ENCODE measurements around the gene CPNE1. TPM values are rescaled to one million over a fixed set of nuclear protein-coding genes. Genes with fewer than 3 reads are reported as not detected.
A peak's percentile ranks its signal among the peaks of the same experiment; 100 is the strongest.

CPNE1 gene
- total RNA-seq, 1 experiment from 2014 or later: 155 TPM

DNA sequence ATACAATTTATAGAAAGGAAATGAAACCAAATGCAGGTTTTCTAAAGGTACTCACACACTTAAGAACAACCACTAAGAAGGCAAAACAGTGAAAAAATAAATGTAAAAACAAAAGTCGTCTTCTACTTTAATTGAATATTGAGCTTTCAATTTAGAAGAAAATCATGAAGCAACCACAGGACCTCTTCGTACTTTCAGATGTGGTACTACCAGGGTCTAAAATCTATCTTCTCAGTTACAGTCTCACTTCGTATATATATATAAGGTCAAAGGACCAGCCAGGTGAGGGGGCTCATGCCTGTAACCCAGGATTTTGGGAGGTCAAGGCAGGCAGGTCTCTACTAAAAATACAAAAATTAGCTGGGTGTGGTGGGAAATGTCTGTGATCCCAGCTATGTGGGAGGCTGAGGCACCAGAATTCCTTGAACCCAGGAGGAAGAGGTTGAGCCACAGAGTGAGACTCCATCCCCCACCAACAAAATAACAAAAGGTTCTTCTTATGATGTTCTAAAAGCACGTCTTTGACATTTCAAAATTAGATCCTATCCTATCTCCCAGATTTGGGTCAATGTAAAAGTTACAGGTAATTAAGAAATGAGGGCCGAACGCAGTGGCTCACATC, 47.0 kb upstream of the CPNE1 start:
- peak overlapping the region in 1 of 3 experiments; percentile 87; a peak in 3 of 7 replicates for H3K27ac Mint-ChIP-seq
- Histone ChIP-seq H3K9ac (ENCODE audit: extremely low read depth, insufficient read length, low read length) (no peak overlapping the region), H3T11ph (ENCODE audit: low read length) (no peak overlapping the region), H3K23me2 (ENCODE audit: insufficient read length, low read depth, low read length, poor library complexity, severe bottlenecking) (no peaks in the 10 kb centered on the region), H3K79me1 (ENCODE audit: insufficient read depth, low read depth, low read length, poor library complexity, severe bottlenecking) (peaks cover 2% of the 10 kb centered on the region), H3K4ac (ENCODE audit: low read depth, low read length) (no peak overlapping the region), H2AK5ac (ENCODE audit: insufficient read length, low read length) (no peak overlapping the region), H4K5ac (ENCODE audit: insufficient read length, low read depth, low read length) (no peak overlapping the region), H3K27me3 (ENCODE audit: insufficient read depth, low read length) (no peaks in the 10 kb centered on the region), H3K14ac (ENCODE audit: insufficient read depth, low read length) (no peak overlapping the region), H3K27ac (ENCODE audit: insufficient read length, low read depth, low read length) (no peak overlapping the region), H3K4me1 (ENCODE audit: insufficient read depth, low read length) (no peaks in the 10 kb centered on the region), H3K18ac (ENCODE audit: insufficient read length, low read depth, low read length) (no peak overlapping the region), H3K79me2 (ENCODE audit: insufficient read depth, low read length) (no peaks in the 10 kb centered on the region), H2BK20ac (ENCODE audit: low read depth, low read length, poor library complexity, severe bottlenecking) (no peak overlapping the region), H2BK12ac (ENCODE audit: insufficient read length, low read depth, low read length) (no peak overlapping the region), H3K56ac (ENCODE audit: insufficient read length, low read depth, low read length) (no peak overlapping the region), H2BK120ac (ENCODE audit: low read depth, low read length, poor library complexity, severe bottlenecking) (no peak overlapping the region), H4K91ac (ENCODE audit: insufficient read length, low read depth, low read length) (no peak overlapping the region), H3K9me3 (ENCODE audit: control insufficient read depth, low read depth, low read length) (no peaks in the 10 kb centered on the region), H2BK15ac (ENCODE audit: low read depth, low read length) (no peak overlapping the region), H4K8ac (replicated peaks; ENCODE audit: insufficient read length, low read depth, low read length) (no peak overlapping the region), H4K20me1 (ENCODE audit: control insufficient read depth, insufficient read depth, insufficient read length) (no peaks in the 10 kb centered on the region), H3K4me2 (ENCODE audit: insufficient read depth, insufficient read length, low read length) (no peak overlapping the region), H2BK5ac (ENCODE audit: insufficient read length, low read length) (no peak overlapping the region), H2AFZ (ENCODE audit: low read length) (no peak overlapping the region), H3K23ac (ENCODE audit: insufficient read length, low read depth, low read length) (no peak overlapping the region)
- no peaks in the 10 kb centered on the region for H3K9me3 Mint-ChIP-seq
- peaks cover 3 to 7% of the 10 kb centered on the region in 2 experiments for H3K4me1 Mint-ChIP-seq
- no peak for DNase-seq
- no peaks in the 10 kb centered on the region for H3K27me3 Mint-ChIP-seq (ENCODE audit: low read depth)
- TF ChIP-seq, protein P1, sequence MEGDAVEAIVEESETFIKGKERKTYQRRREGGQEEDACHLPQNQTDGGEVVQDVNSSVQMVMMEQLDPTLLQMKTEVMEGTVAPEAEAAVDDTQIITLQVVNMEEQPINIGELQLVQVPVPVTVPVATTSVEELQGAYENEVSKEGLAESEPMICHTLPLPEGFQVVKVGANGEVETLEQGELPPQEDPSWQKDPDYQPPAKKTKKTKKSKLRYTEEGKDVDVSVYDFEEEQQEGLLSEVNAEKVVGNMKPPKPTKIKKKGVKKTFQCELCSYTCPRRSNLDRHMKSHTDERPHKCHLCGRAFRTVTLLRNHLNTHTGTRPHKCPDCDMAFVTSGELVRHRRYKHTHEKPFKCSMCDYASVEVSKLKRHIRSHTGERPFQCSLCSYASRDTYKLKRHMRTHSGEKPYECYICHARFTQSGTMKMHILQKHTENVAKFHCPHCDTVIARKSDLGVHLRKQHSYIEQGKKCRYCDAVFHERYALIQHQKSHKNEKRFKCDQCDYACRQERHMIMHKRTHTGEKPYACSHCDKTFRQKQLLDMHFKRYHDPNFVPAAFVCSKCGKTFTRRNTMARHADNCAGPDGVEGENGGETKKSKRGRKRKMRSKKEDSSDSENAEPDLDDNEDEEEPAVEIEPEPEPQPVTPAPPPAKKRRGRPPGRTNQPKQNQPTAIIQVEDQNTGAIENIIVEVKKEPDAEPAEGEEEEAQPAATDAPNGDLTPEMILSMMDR (conservative IDR thresholded peaks at IDR 0.05): no peak
- peaks cover 49 to 91% (median 89%) of the 10 kb centered on the region in 3 experiments for H3K36me3 Mint-ChIP-seq (ENCODE audit: insufficient read depth in 1 of 3, low read depth in 3 of 3)
- WGBS (ENCODE audit: extremely low coverage, insufficient read length, low lambda C conversion rate): no CpG with 5 or more reads among the region's 6 CpGs
- no peak overlapping the region for H3K4me3 Mint-ChIP-seq

Measured in H9 (cell line).